HEK293T (cell line): Measurements from ENCODE around the gene GPR137B.
A peak's percentile ranks its signal among the peaks of the same experiment; 100 is the strongest.
"Not testable (repeated sequence)": the region's sequence is repeated elsewhere in the genome, so short reads cannot be mapped to it uniquely, and the experiment has no call there.

ENCODE experiments used
- CTCF ChIA-PET: fragments of 350-600 bp; formaldehyde crosslinking; extraction: SDS; loops from one replicate; lab custom pipeline; 2021; ENCODE audit warnings: antibody characterized with exemption, inconsistent platforms; lab: Yijun Ruan, JAX
- POLR2A ChIA-PET: fragments of 350-600 bp; formaldehyde crosslinking; extraction: SDS; loops from one replicate; lab custom pipeline; 2020; ENCODE audit warnings: antibody characterized with exemption, inconsistent platforms; lab: Yijun Ruan, JAX
- DNase-seq: peaks from one replicate; pipeline ENCODE4 v3.0.0; 2012; ENCODE audit warnings: mixed read lengths; ENCODE audit errors: extremely low spot score
- ARNT ChIP-seq: fragments of 450-650 bp; IDR thresholded peaks from 2 replicates; pipeline ENCODE4 v1.6.1; 2017; ENCODE audit warnings: mild to moderate bottlenecking
- BHLHE40 ChIP-seq: fragments of 450-650 bp; IDR thresholded peaks from 2 replicates; pipeline ENCODE4 v1.6.1; 2016; ENCODE audit warnings: mild to moderate bottlenecking, moderate library complexity, borderline replicate concordance
- CTBP1 ChIP-seq: fragments of 450-650 bp; IDR thresholded peaks from 2 replicates; pipeline ENCODE4 v1.6.1; 2016; ENCODE audit warnings: borderline replicate concordance
- ELF4 ChIP-seq: fragments of 450-650 bp; IDR thresholded peaks from 2 replicates; pipeline ENCODE4 v1.6.1; 2017; ENCODE audit warnings: antibody characterized with exemption
- FOXA1 ChIP-seq: fragments of 450-650 bp; IDR thresholded peaks from 2 replicates; pipeline ENCODE4 v1.6.1; 2016; ENCODE audit warnings: mild to moderate bottlenecking
- FOXK2 ChIP-seq: fragments of 450-650 bp; IDR thresholded peaks from 2 replicates; pipeline ENCODE4 v1.6.1; 2016; ENCODE audit warnings: mild to moderate bottlenecking
- FOXM1 ChIP-seq: fragments of 450-650 bp; IDR thresholded peaks from 2 replicates; pipeline ENCODE4 v1.6.1; 2017; ENCODE audit warnings: mild to moderate bottlenecking, borderline replicate concordance
- HDGF ChIP-seq: fragments of 450-650 bp; IDR thresholded peaks from 2 replicates; pipeline ENCODE4 v1.6.1; 2017; ENCODE audit warnings: antibody characterized with exemption, borderline replicate concordance
- L3MBTL2 ChIP-seq: fragments of 450-650 bp; conservative IDR thresholded peaks from 2 replicates; pipeline ENCODE4 v1.6.1; 2016; ENCODE audit warnings: mild to moderate bottlenecking
- LEF1 ChIP-seq: fragments of 450-650 bp; IDR thresholded peaks from 2 replicates; pipeline ENCODE4 v1.6.1; 2017; ENCODE audit warnings: mild to moderate bottlenecking, borderline replicate concordance
- NFRKB ChIP-seq: fragments of 450-650 bp; IDR thresholded peaks from 2 replicates; pipeline ENCODE4 v1.6.1; 2016; ENCODE audit warnings: mild to moderate bottlenecking, moderate library complexity
- SP1 ChIP-seq: fragments of 450-650 bp; IDR thresholded peaks from 2 replicates; pipeline ENCODE4 v1.6.1; 2017
- SUZ12 ChIP-seq: fragments of 450-650 bp; IDR thresholded peaks from 2 replicates; pipeline ENCODE4 v1.6.1; 2016; ENCODE audit warnings: mild to moderate bottlenecking
- TARDBP ChIP-seq: fragments of 450-650 bp; IDR thresholded peaks from 2 replicates; pipeline ENCODE4 v1.6.1; 2016
- ZNF384 ChIP-seq: fragments of 450-650 bp; IDR thresholded peaks from 2 replicates; pipeline ENCODE4 v1.6.1; 2016
- TF ChIP-seq, protein P1 (sequence below): fragments of 450-650 bp; IDR thresholded peaks from 2 replicates; pipeline ENCODE4 v1.6.1; 2016

Gene GPR137B

DNA sequence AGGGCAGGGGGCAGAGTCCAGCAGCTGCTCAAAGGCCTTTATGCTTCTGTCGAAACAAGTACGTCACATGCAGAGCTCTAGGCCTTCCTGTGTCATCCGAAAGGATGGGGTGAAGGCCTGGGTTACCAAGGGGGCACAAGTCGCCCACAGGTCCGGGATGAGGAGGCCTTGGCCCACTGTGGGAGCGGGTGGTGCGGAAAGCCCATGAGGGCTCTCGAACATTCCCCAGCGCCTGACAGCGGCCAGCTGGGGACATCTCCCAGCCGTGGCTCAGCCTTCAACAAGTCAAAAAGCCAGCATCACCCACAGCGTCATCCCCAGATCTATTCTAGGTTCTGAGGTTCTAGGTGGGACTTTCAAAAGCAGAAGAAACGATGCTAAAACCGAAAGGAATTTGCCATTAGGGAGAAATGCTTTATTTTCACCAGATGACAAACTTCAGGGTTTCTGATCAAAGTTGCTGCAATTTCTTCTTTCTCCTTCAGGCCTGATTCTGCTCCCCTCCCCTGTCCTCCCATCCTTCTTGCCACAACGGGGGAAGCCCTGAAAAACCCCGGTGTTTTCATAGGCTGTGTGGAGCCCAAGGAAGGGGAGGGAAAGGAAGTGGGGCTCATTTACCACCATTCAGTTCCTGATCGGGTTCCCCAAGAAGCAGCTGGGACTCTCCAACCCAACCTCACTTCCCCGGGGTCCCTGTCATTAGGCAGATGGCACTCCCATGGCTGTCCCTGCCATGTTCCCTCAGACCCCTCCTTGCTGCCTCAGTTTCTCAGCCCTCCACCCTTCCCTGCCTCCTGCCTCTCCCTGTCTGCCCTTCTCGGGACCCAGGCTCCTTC is 17.6 kb downstream of the GPR137B start:
- CTCF ChIA-PET: no interaction called here
- POLR2A ChIA-PET: no interaction called here
- TF ChIP-seq FOXM1 (no peak), ELF4 (no peak), LEF1 (no peak), ARNT (no peak), FOXK2 (no peak), BHLHE40 (no peak), FOXA1 (no peak), TARDBP (no peak), HDGF (no peak), CTBP1 (no peak), L3MBTL2 (no peak), SUZ12 (no peak), NFRKB (no peak), SP1 (no peak), ZNF384 (no peak)
- TF ChIP-seq, protein P1, sequence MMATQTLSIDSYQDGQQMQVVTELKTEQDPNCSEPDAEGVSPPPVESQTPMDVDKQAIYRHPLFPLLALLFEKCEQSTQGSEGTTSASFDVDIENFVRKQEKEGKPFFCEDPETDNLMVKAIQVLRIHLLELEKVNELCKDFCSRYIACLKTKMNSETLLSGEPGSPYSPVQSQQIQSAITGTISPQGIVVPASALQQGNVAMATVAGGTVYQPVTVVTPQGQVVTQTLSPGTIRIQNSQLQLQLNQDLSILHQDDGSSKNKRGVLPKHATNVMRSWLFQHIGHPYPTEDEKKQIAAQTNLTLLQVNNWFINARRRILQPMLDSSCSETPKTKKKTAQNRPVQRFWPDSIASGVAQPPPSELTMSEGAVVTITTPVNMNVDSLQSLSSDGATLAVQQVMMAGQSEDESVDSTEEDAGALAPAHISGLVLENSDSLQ: no peak
- DNase-seq: no peak

DNA sequence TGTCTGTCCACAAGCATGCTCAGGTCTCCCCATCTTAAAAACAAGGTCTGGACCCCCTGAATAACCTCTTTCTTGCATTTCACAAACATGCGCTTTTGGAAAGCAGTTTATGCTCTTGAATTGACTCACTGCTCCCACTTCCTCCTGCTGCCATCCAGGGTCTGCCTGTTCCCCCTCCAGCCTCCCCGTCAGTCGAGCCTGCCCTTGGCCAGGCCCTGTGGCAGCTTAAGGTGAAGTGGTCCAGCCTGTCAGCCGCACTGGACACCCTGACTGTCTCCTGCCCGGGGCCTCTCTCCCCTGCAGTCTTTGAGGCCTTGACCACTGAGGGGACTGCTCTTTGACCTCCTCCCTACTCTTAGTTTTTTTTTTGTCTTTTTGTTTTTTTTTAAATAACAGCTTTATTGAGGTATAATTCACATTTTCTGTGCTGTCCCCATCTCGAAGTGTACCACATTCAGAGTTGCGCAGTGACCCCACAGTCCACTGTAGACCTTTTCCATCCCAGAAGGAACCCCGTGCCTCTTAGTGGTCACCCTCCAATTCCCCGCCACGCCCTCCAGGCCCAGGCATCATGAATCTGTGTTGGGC is 18.3 kb downstream of the GPR137B start:
- ChIA-PET CTCF (no interaction called here), POLR2A (no interaction called here)
- TF ChIP-seq NFRKB (no peak), SUZ12 (no peak), LEF1 (no peak), SP1 (no peak), ZNF384 (no peak), L3MBTL2 (no peak), CTBP1 (no peak), FOXM1 (no peak), HDGF (no peak), FOXA1 (no peak), ARNT (no peak), TARDBP (no peak), ELF4 (no peak), BHLHE40 (no peak), FOXK2 (no peak)
- TF ChIP-seq, protein P1: no peak

DNA sequence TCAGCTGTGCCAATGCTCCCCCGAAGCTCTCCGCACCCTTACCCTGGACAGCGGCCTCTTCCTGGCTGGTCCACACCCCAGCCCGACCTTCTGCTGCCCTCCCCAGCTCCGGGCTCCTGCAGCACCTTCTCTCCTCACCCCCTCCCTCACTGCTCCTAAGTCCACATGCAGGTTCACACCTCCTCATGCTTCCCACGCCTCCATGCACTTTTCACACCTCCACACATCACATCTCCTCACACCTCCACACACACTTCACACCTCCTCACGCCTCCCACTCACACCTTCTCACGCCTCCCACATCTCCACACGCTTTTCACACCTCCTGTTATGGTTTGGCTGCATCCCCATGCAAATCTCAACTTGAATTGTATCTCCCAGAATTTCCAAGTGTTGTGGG is 18.9 kb downstream of the GPR137B start:
- TF ChIP-seq NFRKB: no peak
- no peak for TF ChIP-seq ZNF384
- TF ChIP-seq FOXA1: no peak
- TF ChIP-seq L3MBTL2: peak; percentile 31; the same call in 1 of the 2 replicates
- TF ChIP-seq FOXK2: no peak
- CTCF ChIA-PET: no interaction called here
- no peak for DNase-seq
- POLR2A ChIA-PET: no interaction called here

More for the DNA sequence above, 18.3 kb downstream of the GPR137B start:
- no peak for DNase-seq

DNA sequence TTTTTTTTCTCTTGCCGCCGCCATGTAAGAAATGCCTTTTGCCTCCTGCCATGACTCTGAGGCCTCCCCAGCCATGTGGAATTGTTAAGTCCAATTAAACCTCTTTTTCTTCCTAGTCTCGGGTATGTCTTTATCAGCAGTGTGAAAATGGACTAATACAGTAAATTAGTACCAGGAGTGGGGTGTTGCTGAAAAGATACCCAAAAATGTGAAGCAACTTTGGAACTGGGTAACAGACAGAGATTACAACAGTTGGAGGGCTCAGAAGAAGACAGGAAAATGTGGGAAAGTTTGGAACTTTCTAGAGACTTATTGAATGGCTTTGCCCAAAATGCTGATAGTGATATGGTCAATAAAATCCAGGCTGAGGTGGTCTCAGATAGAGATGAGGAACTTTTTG is 19.4 kb downstream of the GPR137B start:
- CTCF ChIA-PET, POLR2A ChIA-PET, DNase-seq: not testable (repeated sequence)

DNA sequence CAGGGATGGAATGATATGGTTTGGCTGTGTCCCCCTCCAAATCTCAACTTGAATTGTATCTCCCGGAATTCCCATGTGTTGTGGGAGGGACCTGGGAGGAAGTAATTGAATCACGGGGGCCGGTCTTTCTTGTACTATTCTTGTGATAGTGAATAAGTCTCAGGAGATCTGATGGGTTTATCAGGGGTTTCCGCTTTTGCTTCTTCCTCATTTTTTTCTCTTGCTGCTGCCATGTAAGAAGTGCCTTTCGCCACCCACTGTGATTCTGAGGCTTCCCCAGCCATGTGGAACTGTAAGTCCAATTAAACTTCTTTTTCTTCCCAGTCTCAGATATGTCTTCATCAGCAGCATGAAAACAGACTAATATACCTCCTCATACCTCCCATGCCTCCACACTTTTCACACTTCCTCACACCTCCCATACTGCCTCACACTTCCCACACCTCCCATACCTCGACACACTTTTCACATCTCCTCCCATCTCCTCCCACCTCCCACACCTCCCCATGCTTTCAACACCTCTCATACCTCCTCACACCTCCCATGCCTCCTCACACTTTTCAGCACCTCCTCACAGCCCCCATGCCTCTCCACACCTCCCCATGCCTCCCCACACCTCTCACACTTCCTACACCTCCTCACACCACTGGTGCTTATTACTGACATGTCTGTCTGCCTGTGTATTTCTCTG is 21.3 kb downstream of the GPR137B start:
- ChIA-PET POLR2A (no interaction called here), CTCF (no interaction called here)
- no peak for DNase-seq
- TF ChIP-seq SUZ12: no peak
- TF ChIP-seq ZNF384: no peak
- TF ChIP-seq FOXK2: no peak

DNA sequence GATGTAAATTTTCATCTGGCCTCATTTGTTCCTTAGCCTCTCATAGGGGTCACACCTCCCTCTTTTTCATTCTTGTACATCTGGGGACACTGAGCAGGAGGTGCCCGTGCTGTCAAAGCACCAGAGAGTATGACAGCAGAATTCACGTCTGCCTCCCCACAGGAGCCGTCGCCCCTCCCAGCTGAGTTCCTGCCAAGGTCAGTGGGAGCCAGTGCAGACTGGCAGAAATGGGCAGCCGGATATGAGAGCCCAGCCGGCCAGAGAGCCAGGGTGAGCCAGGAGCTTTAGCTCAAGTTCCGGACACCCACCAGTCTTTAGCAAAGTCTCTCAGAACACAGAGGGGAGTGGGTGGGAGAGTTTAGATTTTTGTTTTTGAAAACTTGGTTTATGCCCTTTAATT is 21.9 kb downstream of the GPR137B start:
- ChIA-PET POLR2A (no interaction called here), CTCF (no interaction called here)
- no peak for DNase-seq
- TF ChIP-seq, protein P1: no peak
- no peak for TF ChIP-seq TARDBP
- TF ChIP-seq SUZ12: no peak
- TF ChIP-seq ELF4: no peak
- TF ChIP-seq FOXA1: no peak
- no peak for TF ChIP-seq ZNF384
- TF ChIP-seq FOXK2: no peak
- TF ChIP-seq HDGF: no peak
- no peak for TF ChIP-seq ARNT
